Measurements from ENCODE around the gene STARD5. TPM values are rescaled to one million over a fixed set of nuclear protein-coding genes. Genes with fewer than 3 reads are reported as not detected.

Gene STARD5
- total RNA-seq, 1 donor from 2014 or later: 28.0 TPM

GRCh38 chr15:81268881-81269601, 54.9 kb downstream of the STARD5 start:
- intact Hi-C loops (cut with DNase I): loop anchor here (5.0 kb wide), 2 partner anchors 107 to 162 kb away; no protein-coding TSS in a partner anchor
- Histone ChIP-seq H3K27me3 (no peaks in the 10 kb centered on the region), H3K27ac (no peak overlapping the region), H3K9me3 (no peaks in the 10 kb centered on the region), H3K4me3 (no peak overlapping the region), H3K36me3 (no peaks in the 10 kb centered on the region), H3K4me1 (peaks cover 15% of the 10 kb centered on the region)
- no peak for TF ChIP-seq POLR2AphosphoS5 (IDR thresholded peaks at IDR 0.05; ENCODE audit: insufficient read depth in 1 of 2, low read depth in 1 of 2)
- TF ChIP-seq POLR2A (IDR thresholded peaks at IDR 0.05): no peak
- no peak for TF ChIP-seq CTCF (IDR thresholded peaks at IDR 0.05)
- no peak for DNase-seq (ENCODE audit: extremely low spot score in 2 of 2)

- H3K4me3 ChIP-seq: no peak overlapping the region
- no peaks in the 10 kb centered on the region for H3K36me3 ChIP-seq
- no peaks in the 10 kb centered on the region for H3K9me3 ChIP-seq
- no peak for TF ChIP-seq POLR2A (IDR thresholded peaks at IDR 0.05)
- no peak for TF ChIP-seq POLR2AphosphoS5 (IDR thresholded peaks at IDR 0.05; ENCODE audit: insufficient read depth in 1 of 2, low read depth in 1 of 2)
- TF ChIP-seq CTCF (IDR thresholded peaks at IDR 0.05): no peak
- no peak overlapping the region for H3K27ac ChIP-seq
- intact Hi-C loops (cut with DNase I): loop anchor here (5.0 kb wide), 2 partner anchors 106 to 161 kb away; no protein-coding TSS in a partner anchor
- peaks cover 15% of the 10 kb centered on the region for H3K4me1 ChIP-seq
- no peaks in the 10 kb centered on the region for H3K27me3 ChIP-seq
- DNase-seq (ENCODE audit: extremely low spot score in 2 of 2): no peak
Observed at GRCh38 chr15:81268340-81268739, 55.6 kb downstream of the STARD5 start.

GRCh38 chr15:81265944-81266775, 57.8 kb downstream of the STARD5 start:
- no peaks in the 10 kb centered on the region for H3K36me3 ChIP-seq
- no peak for DNase-seq (ENCODE audit: extremely low spot score in 2 of 2)
- TF ChIP-seq POLR2A (IDR thresholded peaks at IDR 0.05) (no peak), CTCF (IDR thresholded peaks at IDR 0.05) (peak; percentile 64 to 90 (median 75))
- H3K27me3 ChIP-seq: no peaks in the 10 kb centered on the region
- peaks cover 15% of the 10 kb centered on the region for H3K4me1 ChIP-seq
- H3K27ac ChIP-seq: no peak overlapping the region
- intact Hi-C loops (cut with DNase I): loop anchor here (5.0 kb wide), 2 partner anchors 104 to 159 kb away; no protein-coding TSS in a partner anchor
- no peak overlapping the region for H3K4me3 ChIP-seq
- H3K9me3 ChIP-seq: no peaks in the 10 kb centered on the region

GRCh38 chr15:81265256-81265943, 58.5 kb downstream of the STARD5 start:
- H3K4me3 ChIP-seq: no peak overlapping the region
- DNase-seq (ENCODE audit: extremely low spot score in 2 of 2): no peak
- H3K4me1 ChIP-seq: peaks cover 15% of the 10 kb centered on the region
- H3K36me3 ChIP-seq: no peaks in the 10 kb centered on the region
- intact Hi-C loops (cut with DNase I): loop anchor here (5.0 kb wide), 2 partner anchors 103 to 158 kb away; no protein-coding TSS in a partner anchor
- H3K9me3 ChIP-seq: no peaks in the 10 kb centered on the region
- no peak overlapping the region for H3K27ac ChIP-seq
- TF ChIP-seq POLR2AphosphoS5 (IDR thresholded peaks at IDR 0.05; ENCODE audit: insufficient read depth in 1 of 2, low read depth in 1 of 2): no peak
- TF ChIP-seq CTCF (IDR thresholded peaks at IDR 0.05): no peak
- no peak for TF ChIP-seq POLR2A (IDR thresholded peaks at IDR 0.05)
- no peaks in the 10 kb centered on the region for H3K27me3 ChIP-seq
